ENCODE measurements around the gene NQO1. TPM values are rescaled to one million over a fixed set of nuclear protein-coding genes. Genes with fewer than 3 reads are reported as not detected.
A peak's percentile ranks its signal among the peaks of the same experiment; 100 is the strongest.
"Not testable (repeated sequence)": the region's sequence is repeated elsewhere in the genome, so short reads cannot be mapped to it uniquely, and the experiment has no call there.

NQO1 gene
- 257 and 375 TPM in 2 replicates for total RNA-seq
- 290 TPM for polyA plus RNA-seq (2012)

- DNase-seq (ENCODE audit: low read depth) = peak; percentile 97
Observed at GRCh38 chr16:69726313-69727060, at the start of gene NQO1. NQO1 (minus strand) TSS chr16:69726560; CDS start chr16:69726439, 121 bp downstream.

GRCh38 chr16:69775563-69775962, 49.2 kb upstream of the NQO1 start:
- DNase-seq (ENCODE audit: low read depth) = no peak

DNA sequence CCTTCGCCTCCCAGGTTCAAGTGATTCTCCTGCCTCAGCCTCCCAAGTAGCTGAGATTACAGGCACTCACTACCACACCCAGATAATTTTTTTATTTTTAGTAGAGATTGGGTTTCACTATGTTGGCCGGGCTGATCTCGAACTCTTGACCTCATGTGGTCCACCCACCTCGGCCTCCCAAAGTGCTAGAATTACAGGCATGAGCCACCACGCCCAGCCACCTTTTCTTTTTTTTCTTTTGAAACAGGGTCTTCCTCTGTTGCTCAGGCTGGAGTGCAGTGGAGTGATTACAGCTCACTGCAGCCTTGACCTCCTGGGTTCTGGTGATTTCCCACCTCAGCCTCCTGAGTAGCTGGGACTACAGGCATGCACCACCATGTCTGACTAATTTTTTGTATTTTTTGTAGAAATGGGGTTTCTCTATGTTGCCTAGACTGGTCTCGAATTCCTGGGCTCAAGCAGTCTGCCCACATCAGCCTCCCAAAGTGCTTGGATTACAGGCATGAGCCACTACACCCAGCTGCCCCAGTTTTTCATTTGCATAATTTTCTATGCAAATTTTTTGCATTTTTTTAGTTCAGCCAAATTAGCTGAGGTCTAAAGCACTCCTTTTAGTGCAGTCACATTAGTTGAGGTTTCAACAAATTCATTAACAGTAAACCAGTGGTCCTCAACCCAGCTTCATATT, 47.0 kb upstream of the NQO1 start:
- peak; percentile 24 for DNase-seq (ENCODE audit: low read depth)

DNA sequence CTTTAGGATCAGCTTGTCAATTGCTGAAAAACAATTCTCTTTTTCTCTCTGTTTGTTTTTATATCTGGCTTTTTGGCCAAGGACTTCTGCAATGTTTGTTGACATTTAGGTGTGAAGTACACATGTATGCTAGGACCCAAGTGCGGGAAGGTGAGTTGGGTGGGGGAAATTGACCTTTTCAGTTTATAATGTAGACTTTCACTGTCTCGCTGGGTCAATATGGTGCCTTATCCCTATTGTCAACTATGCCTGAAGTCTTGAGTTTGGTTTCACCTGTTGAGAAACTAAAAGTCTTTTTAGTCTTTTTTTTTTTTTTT, 45.2 kb upstream of the NQO1 start:
- no peak for DNase-seq (ENCODE audit: low read depth)

DNA sequence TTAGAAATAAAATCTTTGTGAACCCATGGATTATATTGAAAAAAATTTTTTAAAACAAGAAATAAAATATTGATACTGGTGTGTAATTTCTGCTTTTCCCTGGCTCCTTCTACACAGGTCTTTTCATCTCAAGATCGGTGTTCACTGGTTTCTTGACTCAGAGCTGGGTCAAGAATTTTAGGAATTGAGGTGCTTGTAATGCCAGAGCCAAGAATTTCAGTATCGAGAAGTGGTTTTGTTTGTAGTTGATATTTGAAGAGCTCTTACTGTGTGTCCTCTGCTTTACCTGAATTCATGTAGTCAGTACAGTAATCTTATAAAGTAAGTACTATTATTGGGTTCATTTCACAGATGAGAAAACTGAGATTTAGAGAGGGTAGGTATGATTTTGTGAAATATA, 43.0 kb upstream of the NQO1 start:
- DNase-seq (ENCODE audit: low read depth) = no peak

DNA sequence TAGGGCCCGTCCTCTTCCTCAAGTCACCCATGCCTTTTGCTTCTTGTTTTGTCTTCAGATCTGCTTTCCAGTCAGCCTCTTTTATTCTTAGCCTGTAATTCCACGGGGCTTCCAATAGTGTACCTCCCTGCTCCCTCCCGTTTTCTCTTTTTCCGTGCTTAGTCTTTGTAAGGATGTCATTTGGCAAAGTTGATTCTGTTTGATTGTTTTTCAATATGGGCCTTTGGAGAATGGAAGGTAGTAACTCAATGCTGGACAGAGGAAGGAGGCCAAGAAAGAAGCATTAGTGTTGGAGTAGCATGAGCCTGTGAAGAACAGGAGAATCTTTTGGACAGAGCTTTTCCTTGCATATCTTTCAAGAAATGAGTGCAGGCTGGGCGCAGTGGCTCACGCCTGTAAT, 42.3 kb upstream of the NQO1 start:
- DNase-seq (ENCODE audit: low read depth) = no peak

GRCh38 chr16:69767459-69768229, 41.3 kb upstream of the NQO1 start:
- no peak for DNase-seq (ENCODE audit: low read depth)

DNA sequence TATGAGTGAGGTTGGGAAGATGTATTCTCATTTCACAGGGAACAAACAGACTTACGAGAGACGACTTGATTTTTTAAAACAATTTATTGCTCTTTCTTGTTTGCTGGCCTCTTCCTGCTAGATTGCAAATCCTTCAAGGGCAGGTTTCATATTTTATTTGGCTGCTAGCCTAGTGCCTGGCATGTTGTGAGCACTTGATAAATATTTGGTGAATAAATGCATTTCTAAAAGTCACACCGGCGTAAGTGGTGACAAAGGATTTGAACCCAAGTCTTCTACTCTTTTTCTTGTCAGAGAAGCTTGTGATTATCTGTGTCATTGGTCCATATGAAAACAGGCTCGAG, 37.2 kb upstream of the NQO1 start:
- DNase-seq (ENCODE audit: low read depth) = no peak

DNA sequence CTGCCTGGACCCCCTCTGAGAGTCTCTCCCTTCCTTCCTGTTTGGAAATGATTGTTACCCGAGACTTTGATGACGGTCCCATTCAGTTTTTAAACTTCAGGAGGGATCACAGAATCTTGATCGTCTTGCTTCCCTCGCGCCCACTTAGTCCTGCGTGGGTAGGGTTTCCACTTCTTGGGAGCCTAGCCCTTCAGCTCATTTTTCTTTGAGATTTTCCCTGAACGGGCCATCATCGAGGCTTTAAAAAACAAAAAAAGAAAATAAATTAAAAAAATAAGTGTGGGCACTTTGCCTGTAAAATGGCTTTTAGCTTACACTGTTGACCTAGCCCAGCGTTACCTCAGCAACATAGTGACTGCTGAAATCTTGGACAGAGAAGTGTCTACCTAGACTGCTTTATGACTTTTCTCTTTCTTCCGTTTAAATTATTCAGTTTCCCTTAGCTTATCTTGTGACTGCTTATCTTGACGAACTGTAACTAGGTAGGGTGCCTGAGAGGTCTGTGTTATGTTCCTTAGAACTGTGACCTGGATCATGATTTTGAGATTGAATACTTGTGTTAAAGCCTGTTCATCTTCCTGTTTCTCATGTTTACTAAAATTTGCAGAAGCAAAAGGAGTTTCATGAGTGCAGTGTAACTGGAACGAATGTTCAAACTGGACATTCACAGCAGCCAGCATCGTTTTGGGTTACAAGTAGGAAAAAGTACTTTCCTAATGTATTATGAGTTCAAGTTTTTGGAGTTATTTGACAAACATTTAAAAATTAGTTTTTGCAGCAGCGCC, 36.6 kb upstream of the NQO1 start:
- DNase-seq (ENCODE audit: low read depth) = peak; percentile 26

DNA sequence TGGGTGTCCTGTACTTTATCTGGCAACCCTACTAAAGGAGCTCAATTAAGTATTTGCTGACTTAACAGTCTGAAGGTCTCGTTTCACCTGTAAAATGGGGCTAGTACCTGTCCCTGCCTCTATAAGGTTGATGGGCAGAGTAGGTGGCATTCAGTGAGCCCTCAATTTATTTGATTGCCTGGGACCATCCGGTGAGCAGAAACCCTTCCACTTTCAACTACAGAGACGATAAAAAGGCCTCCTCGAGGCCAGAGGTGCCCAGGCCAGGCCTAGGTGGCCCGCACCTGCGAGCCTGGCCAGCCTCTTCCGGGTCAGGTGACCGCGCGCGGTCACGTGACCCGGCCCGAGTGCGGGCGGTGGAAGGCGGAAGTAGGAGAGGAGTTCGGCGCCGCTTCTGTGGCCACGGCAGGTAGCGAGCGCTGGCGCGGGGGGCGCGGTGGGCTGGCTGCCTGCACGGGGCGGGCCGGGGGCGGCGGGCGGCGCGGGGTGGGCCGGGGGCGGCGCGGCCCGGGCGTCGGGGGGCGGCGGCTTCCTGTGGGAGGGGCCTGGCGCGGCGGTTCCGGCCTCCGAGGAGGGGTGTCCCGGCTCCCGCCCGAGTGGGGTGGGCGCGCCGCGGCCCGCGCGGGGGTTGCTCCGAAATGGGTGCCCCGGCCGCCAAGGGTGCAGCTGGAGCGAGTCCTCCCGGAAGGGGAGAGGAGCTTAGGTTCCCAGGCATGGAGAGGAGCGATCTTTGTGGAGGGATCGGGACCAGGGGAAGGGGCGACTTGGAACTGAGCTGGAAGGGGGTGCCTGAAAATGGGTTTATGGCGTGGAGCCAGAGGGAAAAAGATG, 35.8 kb upstream of the NQO1 start, which contains the start of gene WWP2:
Gene WWP2 (plus strand): TSS at position 350 of the 831 bp plus-strand sequence. CDS start 24,679 bp downstream, outside the sequence.
- DNase-seq (ENCODE audit: low read depth) = peak; percentile 66

DNA sequence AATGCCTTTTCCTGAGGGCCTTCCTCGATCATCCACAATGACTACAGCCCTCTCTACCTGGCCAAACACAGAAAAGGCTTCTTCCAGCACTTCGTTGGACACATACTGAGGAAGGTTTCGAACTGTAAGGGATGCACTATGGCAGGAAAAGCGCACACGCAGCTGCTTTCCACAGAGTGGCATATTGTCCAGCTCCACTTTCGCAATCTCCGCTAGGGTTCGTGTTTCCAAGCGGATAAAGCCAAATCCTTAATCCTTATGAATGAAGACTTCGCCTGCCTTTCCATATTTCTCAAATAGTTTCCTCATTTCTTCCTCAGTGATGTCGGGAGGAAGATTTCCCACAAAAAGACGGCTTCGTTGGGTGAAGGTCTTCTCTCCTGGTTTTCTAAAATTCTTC, 31.0 kb upstream of the NQO1 start:
- not testable (repeated sequence) for DNase-seq (ENCODE audit: low read depth)

- no peak for DNase-seq (ENCODE audit: low read depth)
Observed at GRCh38 chr16:69756705-69757104, 30.3 kb upstream of the NQO1 start.

DNA sequence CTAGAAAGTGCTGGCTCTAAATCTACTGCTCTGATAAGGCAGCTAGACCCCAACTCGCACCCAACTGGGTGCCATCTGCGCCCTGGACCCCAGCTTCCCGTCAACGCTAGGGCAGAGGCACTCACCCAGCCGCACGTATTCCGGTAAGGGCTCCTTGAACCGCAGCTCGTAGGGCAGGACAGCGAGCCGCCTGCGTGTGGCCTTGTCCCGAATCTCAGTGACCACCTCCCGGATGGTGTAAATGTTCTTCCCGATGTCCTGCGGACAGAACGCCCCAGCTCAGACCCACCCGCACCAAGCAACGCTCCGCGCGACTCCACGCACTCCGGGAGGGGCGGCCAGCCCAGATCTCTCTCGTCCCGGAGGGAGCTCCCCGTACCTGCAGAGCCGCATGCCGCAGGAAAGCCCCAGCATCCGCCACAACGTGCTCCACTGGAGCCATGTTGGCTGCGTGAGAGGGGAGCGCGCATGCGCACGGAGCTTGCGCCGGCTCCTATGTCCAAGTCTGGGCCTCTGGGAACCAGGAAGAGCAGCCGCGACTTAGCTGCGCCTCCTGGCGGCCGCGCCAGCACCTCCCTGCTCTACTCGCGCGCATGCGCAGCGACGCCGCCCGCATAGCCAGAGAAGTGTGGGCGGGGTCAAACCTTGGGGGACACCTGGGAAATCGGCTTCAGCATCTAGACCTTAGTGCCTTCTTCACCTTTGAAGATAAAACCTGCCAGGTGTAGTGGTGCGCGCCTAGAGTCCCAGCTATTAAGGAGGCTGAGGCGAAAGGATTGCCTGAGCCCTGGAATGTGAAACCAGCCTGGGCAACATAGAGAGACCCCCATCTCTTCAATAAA, 28.3 kb upstream of the NQO1 start, which contains the start of gene NOB1:
Gene NOB1 (minus strand): TSS at position 458 of the 842 bp plus-strand sequence. CDS start 16 bp downstream, at position 442.
- DNase-seq (ENCODE audit: low read depth) = peak; percentile 95

GRCh38 chr16:69754143-69754468, 27.7 kb upstream of the NQO1 start:
- DNase-seq (ENCODE audit: low read depth) = no peak

- no peak for DNase-seq (ENCODE audit: low read depth)
Observed at GRCh38 chr16:69748694-69749345, 22.5 kb upstream of the NQO1 start.

- DNase-seq (ENCODE audit: low read depth) = no peak
Observed at GRCh38 chr16:69747115-69747514, 20.8 kb upstream of the NQO1 start.

DNA sequence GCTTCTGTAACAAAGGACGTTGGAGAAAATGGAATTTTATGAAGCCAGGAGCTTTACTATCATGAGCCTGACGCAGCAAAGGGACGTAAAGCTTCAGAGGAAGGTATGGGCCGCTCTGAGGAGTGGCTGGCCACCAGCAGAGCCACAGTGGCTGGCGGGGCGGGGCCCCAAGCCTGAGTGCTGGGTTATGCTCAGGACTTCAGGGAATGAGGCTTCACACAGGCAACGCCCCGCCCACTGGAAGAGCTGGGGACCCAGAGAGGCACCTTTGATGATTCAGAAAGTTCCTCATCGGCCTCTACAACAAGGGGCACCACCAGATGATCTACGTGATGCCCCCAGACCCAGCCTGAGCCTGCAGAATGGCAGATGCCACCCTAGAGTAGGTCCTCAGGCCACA, 19.6 kb upstream of the NQO1 start:
- no peak for DNase-seq (ENCODE audit: low read depth)

GRCh38 chr16:69745232-69745612, 18.9 kb upstream of the NQO1 start:
- no peak for DNase-seq (ENCODE audit: low read depth)
